Panc1 (cell line): ENCODE results near the gene EDNRB. TPM values are rescaled to one million over a fixed set of nuclear protein-coding genes. Genes with fewer than 3 reads are reported as not detected.

Experiments
- ATAC-seq: fragments of 200-7000 bp; cut with Tn5 transposase; 2 replicates; pipeline ENCODE4 v1.9.1; 2020; ENCODE audit warnings: mild to moderate bottlenecking, moderate library complexity
- Bru-seq: library from RNA; stranded (reverse); fragments of 400-500 nt; gene quantifications from one replicate; lab custom pipeline; 2021; lab: Mats Ljungman, UMichigan
- BruChase-seq, 2 experiments: library from RNA; stranded (reverse); fragments of 400-500 nt; gene quantifications; one replicate each; lab custom pipeline; 2021; lab: Mats Ljungman, UMichigan
- BruUV-seq: library from RNA; stranded (reverse); fragments of 400-500 nt; replicated peaks from 2 replicates; lab custom pipeline; 2021; lab: Mats Ljungman, UMichigan
- CTCF ChIA-PET: fragments of 300-600 bp; sonication (Branson Sonifier 250); formaldehyde crosslinking; loops from one replicate; lab custom pipeline; 2022; ENCODE audit warnings: antibody characterized with exemption; lab: Charles Lee
- POLR2A ChIA-PET: fragments of 300-600 bp; sonication (Branson Sonifier 250); formaldehyde crosslinking; loops from one replicate; lab custom pipeline; 2022; ENCODE audit warnings: antibody characterized with exemption; lab: Charles Lee
- DNase-seq: peaks from one replicate; pipeline ENCODE4 v3.0.0-alpha.2; 2010; ENCODE audit warnings: low read depth, low spot score
- H3K27ac ChIP-seq: 2 replicates; pipeline ENCODE4 v1.5.1; 2011; ENCODE audit warnings: mild to moderate bottlenecking, low read length, inconsistent platforms
- H3K27me3 ChIP-seq: fragments of 200-500 bp; sonication (Bioruptor generic); 2 replicates; pipeline ENCODE4 v1.6.0; 2014; ENCODE audit warnings: low read length, inconsistent platforms; ENCODE audit not compliant: control insufficient read depth, insufficient read depth
- H3K36me3 ChIP-seq: fragments of 200-500 bp; sonication (Bioruptor generic); 2 replicates; pipeline ENCODE4 v1.5.1; 2014; ENCODE audit warnings: inconsistent platforms, mild to moderate bottlenecking, low read length, moderate library complexity; ENCODE audit not compliant: control insufficient read depth, insufficient read depth
- H3K4me1 ChIP-seq: 2 replicates; pipeline ENCODE4 v1.5.1; 2011; ENCODE audit warnings: inconsistent platforms, mild to moderate bottlenecking, low read length, moderate library complexity; ENCODE audit not compliant: control insufficient read depth, insufficient read depth
- H3K4me3 ChIP-seq, 2 experiments: 2 replicates each; pipeline ENCODE4 v1.5.1; 2011 to 2012; ENCODE audit warnings: low read depth in 2 of 2, low read length in 2 of 2, mild to moderate bottlenecking in 2 of 2, inconsistent platforms in 1 of 2, moderate library complexity in 1 of 2
- H3K9me3 ChIP-seq: fragments of 200-500 bp; sonication (Bioruptor generic); 2 replicates; pipeline ENCODE4 v1.5.1; 2014; ENCODE audit warnings: low read depth, mild to moderate bottlenecking, inconsistent platforms, low read length, moderate library complexity; ENCODE audit not compliant: control insufficient read depth, insufficient read depth
- POLR2AphosphoS5 ChIP-seq: IDR thresholded peaks from 2 replicates; pipeline ENCODE4 v1.6.1; 2012; ENCODE audit warnings: mild to moderate bottlenecking, low read depth, low read length, moderate library complexity
- REST ChIP-seq, 2 experiments: IDR thresholded peaks; 2 replicates each; pipeline ENCODE4 v1.6.1; 2011 to 2012; ENCODE audit warnings: low read depth in 2 of 2, control low read depth in 1 of 2, low read length in 1 of 2, mild to moderate bottlenecking in 1 of 2, moderate library complexity in 1 of 2; ENCODE audit not compliant: insufficient read depth in 1 of 2
- SIN3A ChIP-seq: IDR thresholded peaks from 2 replicates; pipeline ENCODE4 v1.6.1; 2012; ENCODE audit warnings: low read depth, mild to moderate bottlenecking, low read length, moderate library complexity, borderline replicate concordance; ENCODE audit not compliant: insufficient read depth
- TCF7L2 ChIP-seq: IDR thresholded peaks from 2 replicates; pipeline ENCODE4 v1.6.1; 2011; ENCODE audit warnings: mild to moderate bottlenecking, low read depth, low read length, inconsistent platforms
- in situ Hi-C: cut with HindIII; loops from 2 replicates; pipeline ENCODE4 v1.10.0; 2016; ENCODE audit warnings: low sequenced_read_pairs, low pct_unique_long_range_greater_than_20kb
- intact Hi-C: fragments of 100-400 bp; cut with micrococcal nuclease; formaldehyde crosslinking; loops from one replicate; pipeline ENCODE4 v1.10.0; 2022; ENCODE audit not compliant: unreplicated experiment
- long read RNA-seq: library from polyadenylated mRNA; unstranded; transcript quantifications from one replicate; pipeline ENCODE4 v2.0.0, GENCODE V29; 2021; ENCODE audit not compliant: unreplicated experiment
- polyA plus RNA-seq: library from polyadenylated mRNA; unstranded; fragments of >200 nt; gene quantifications from one replicate; pipeline ENCODE4 v1.2.1, GENCODE V29; 2012; ENCODE audit warnings: missing spikeins; ENCODE audit not compliant: insufficient read length
- total RNA-seq: library from RNA; stranded (reverse); gene quantifications from one replicate; pipeline ENCODE4 v1.2.1, GENCODE V29; 2021; ENCODE audit not compliant: unreplicated experiment
- TF ChIP-seq, protein P1 (sequence below): fragments of 450-650 bp; IDR thresholded peaks from 2 replicates; pipeline ENCODE4 v1.5.1; 2017; ENCODE audit warnings: mild to moderate bottlenecking

The EDNRB gene
- total RNA-seq (0.18 TPM), Bru-seq, nascent RNA (not detected), BruChase-seq, experiment 1, labeled RNA remaining after a 2-hour chase (percentile 3 among the genes with signal in this experiment), BruChase-seq, experiment 2, labeled RNA remaining after a 6-hour chase (not detected)
- 0.22 TPM for polyA plus RNA-seq
- long read RNA-seq, result 0 reads

GRCh38 chr13:77918391-77919245 lies at the start of gene EDNRB:
EDNRB (minus strand) TSS chr13:77918831; CDS start chr13:77918573, 258 bp downstream.
- Histone ChIP-seq H3K9me3 (no peaks in the 10 kb centered on the region), H3K4me3 (peak within 1 kb of the TSS; percentile 17 to 55), H3K27ac (no peak within 1 kb of the TSS), H3K27me3 (no peaks in the 10 kb centered on the region), H3K4me1 (no peaks in the 10 kb centered on the region), H3K36me3 (no peaks in the 10 kb centered on the region)
- intact Hi-C loops (no loop called here), in situ Hi-C loops (no loop called here)
- ChIA-PET POLR2A (no interaction called here), CTCF (no interaction called here)
- no peak for ATAC-seq
- no TSS peak for BruUV-seq
- no peak for DNase-seq
- TF ChIP-seq POLR2AphosphoS5, result no peak
- no peak for TF ChIP-seq SIN3A
- TF ChIP-seq REST (IDR thresholded peaks at IDR 0.05; ENCODE audit: insufficient read depth in 1 of 2, low read depth in 2 of 2, low read length in 1 of 2), result no peak
- TF ChIP-seq TCF7L2, result no peak
- TF ChIP-seq, protein P1, sequence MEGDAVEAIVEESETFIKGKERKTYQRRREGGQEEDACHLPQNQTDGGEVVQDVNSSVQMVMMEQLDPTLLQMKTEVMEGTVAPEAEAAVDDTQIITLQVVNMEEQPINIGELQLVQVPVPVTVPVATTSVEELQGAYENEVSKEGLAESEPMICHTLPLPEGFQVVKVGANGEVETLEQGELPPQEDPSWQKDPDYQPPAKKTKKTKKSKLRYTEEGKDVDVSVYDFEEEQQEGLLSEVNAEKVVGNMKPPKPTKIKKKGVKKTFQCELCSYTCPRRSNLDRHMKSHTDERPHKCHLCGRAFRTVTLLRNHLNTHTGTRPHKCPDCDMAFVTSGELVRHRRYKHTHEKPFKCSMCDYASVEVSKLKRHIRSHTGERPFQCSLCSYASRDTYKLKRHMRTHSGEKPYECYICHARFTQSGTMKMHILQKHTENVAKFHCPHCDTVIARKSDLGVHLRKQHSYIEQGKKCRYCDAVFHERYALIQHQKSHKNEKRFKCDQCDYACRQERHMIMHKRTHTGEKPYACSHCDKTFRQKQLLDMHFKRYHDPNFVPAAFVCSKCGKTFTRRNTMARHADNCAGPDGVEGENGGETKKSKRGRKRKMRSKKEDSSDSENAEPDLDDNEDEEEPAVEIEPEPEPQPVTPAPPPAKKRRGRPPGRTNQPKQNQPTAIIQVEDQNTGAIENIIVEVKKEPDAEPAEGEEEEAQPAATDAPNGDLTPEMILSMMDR, result no peak

GRCh38 chr13:77966671-77967070 lies 48.0 kb upstream of the EDNRB start:
- Histone ChIP-seq H3K4me3 (no peak overlapping the region), H3K27ac (no peak overlapping the region), H3K36me3 (no peaks in the 10 kb centered on the region), H3K9me3 (no peaks in the 10 kb centered on the region), H3K27me3 (no peaks in the 10 kb centered on the region), H3K4me1 (no peaks in the 10 kb centered on the region)
- ATAC-seq (no peak), DNase-seq (no peak)
- no TSS peak for BruUV-seq
- ChIA-PET POLR2A (no interaction called here), CTCF (no interaction called here)
- in situ Hi-C loops (no loop called here), intact Hi-C loops (no loop called here)
- TF ChIP-seq POLR2AphosphoS5, result no peak
- TF ChIP-seq REST (IDR thresholded peaks at IDR 0.05; ENCODE audit: insufficient read depth in 1 of 2, low read depth in 2 of 2, low read length in 1 of 2), result no peak
- TF ChIP-seq SIN3A, result no peak
- TF ChIP-seq, protein P1, result no peak
- no peak for TF ChIP-seq TCF7L2
